ENCODE results near the gene GLYR1. TPM values are rescaled to one million over a fixed set of nuclear protein-coding genes. Genes with fewer than 3 reads are reported as not detected.

GLYR1 gene
- total and polyA plus RNA-seq, 2 of the 4 experiments (the other 2 are of a cell fraction) = 26.0 to 54.2 TPM

- no peak overlapping the region for H2AFZ ChIP-seq (replicated peaks; ENCODE audit: low read length, poor library complexity)
- in situ Hi-C loops (cut with MboI; ENCODE audit: low sequenced_read_pairs) = loop anchor here (10.0 kb wide), 1 partner anchor 62 kb away; no protein-coding TSS in a partner anchor
- no peak overlapping the region for H2BK15ac ChIP-seq (ENCODE audit: low read depth, low read length)
- no peak overlapping the region for H3K56ac ChIP-seq (ENCODE audit: extremely low read depth, insufficient read depth, low read length)
- H3K79me1 ChIP-seq (ENCODE audit: low read depth in 1 of 2, low read length in 2 of 2) = peaks cover 5 to 30% of the 10 kb centered on the region in 2 experiments; a peak in 3 of 4 replicates
- no peaks in the 10 kb centered on the region for H3K27me3 ChIP-seq (ENCODE audit: control insufficient read depth, insufficient read depth, low read length)
- intact Hi-C loops (cut with micrococcal nuclease) = loop anchor here (5.0 kb wide), 1 partner anchor 60 kb away; no protein-coding TSS in a partner anchor
- H3K9me1 ChIP-seq (ENCODE audit: insufficient read depth, low read length) = peaks cover 10% of the 10 kb centered on the region
- no peak overlapping the region for H4K91ac ChIP-seq (ENCODE audit: insufficient read depth, low read depth, low read length)
- dilution Hi-C loops (cut with HindIII; ENCODE audit: low sequenced_read_pairs, unreplicated experiment) = no loop called here
- no peak overlapping the region for H3K9ac ChIP-seq (ENCODE audit: low read depth, low read length)
- H4K8ac ChIP-seq (ENCODE audit: low read depth in 2 of 2, low read length in 2 of 2) = no peak overlapping the region
- H3K4me1 ChIP-seq (ENCODE audit: control insufficient read depth, insufficient read depth, low read length) = peaks cover 9% of the 10 kb centered on the region
- CTCF ChIA-PET = no interaction called here
- TF ChIP-seq CTCF (conservative IDR thresholded peaks at IDR 0.05; ENCODE audit: low read depth, low read length) (no peak), BHLHE40 (IDR thresholded peaks at IDR 0.05; ENCODE audit: low read depth, low read length) (peak; percentile 56)
- no peak overlapping the region for H4K5ac ChIP-seq (ENCODE audit: low read depth, low read length)
- no peak overlapping the region for H2AK9ac ChIP-seq (replicated peaks; ENCODE audit: low read depth, low read length, poor library complexity)
- H4K20me1 ChIP-seq (ENCODE audit: insufficient read depth, low read length) = peaks cover 21% of the 10 kb centered on the region; the same call in 1 of the 2 replicates
- no peak overlapping the region for H3K4me3 ChIP-seq (ENCODE audit: insufficient read depth, low read depth, low read length)
- H3K18ac ChIP-seq (ENCODE audit: low read depth, low read length) = no peak overlapping the region
- H2BK120ac ChIP-seq (ENCODE audit: low read depth, low read length) = no peak overlapping the region
- no peak overlapping the region for H3K4me2 ChIP-seq (ENCODE audit: low read depth, low read length)
- POLR2A ChIA-PET (ENCODE audit: unreplicated experiment) = no interaction called here
- no peak overlapping the region for H2AK5ac ChIP-seq (ENCODE audit: low read depth, low read length)
- H2BK20ac ChIP-seq (ENCODE audit: low read depth, low read length) = no peak overlapping the region
- H3K4ac ChIP-seq (ENCODE audit: low read depth, low read length) = no peak overlapping the region
- H3K27ac ChIP-seq (ENCODE audit: insufficient read depth, low read length) = no peak overlapping the region
- ATAC-seq (ENCODE audit: low read depth) = peak; percentile 64
- H3K14ac ChIP-seq (replicated peaks; ENCODE audit: low read depth, low read length) = no peak overlapping the region
- peak; percentile 80 for DNase-seq
- 44% methylated on average over 6 of the region's 11 CpGs; no CpG with 5 or more reads in 1 of the 2 experiments for WGBS, 2 experiments (ENCODE audit: extremely low coverage in 2 of 2, insufficient read length in 1 of 2)
- BruUV-seq (replicated peaks) = no TSS peak
- H3K23ac ChIP-seq (ENCODE audit: low read depth, low read length) = no peak overlapping the region
- peaks cover 71% of the 10 kb centered on the region for H3K36me3 ChIP-seq (ENCODE audit: control insufficient read depth, insufficient read depth, low read length)
- no peak overlapping the region for H2BK5ac ChIP-seq (ENCODE audit: low read depth, low read length, poor library complexity, severe bottlenecking)
- no peaks in the 10 kb centered on the region for H3K9me3 ChIP-seq (ENCODE audit: control insufficient read depth, insufficient read depth, low read length)
Measured at GRCh38 chr16:4882633-4883285, 35.7 kb upstream of the GLYR1 start.
